Gastroesophageal sphincter (tissue), 4 donors: Measurements from ENCODE around the gene RAX. TPM values are rescaled to one million over a fixed set of nuclear protein-coding genes. Genes with fewer than 3 reads are reported as not detected.

Experiments
- ATAC-seq: fragments of 150-250 bp; one replicate; pipeline ENCODE4 v1.9.1; 2016; ENCODE audit warnings: mild to moderate bottlenecking, moderate library complexity
- H3K27ac ChIP-seq, 4 donors: fragments of 200-600 bp; sonication (generic) in 3 of 4; 1 replicate in 3 of 4; 2 replicates in 1 of 4; pipeline ENCODE4 v1.5.1; 2016 to 2019
- H3K27me3 ChIP-seq: fragments of 200-600 bp; sonication (generic); one replicate; pipeline ENCODE4 v1.5.1; 2019
- H3K36me3 ChIP-seq, 2 donors: fragments of 200-600 bp; sonication (generic); one replicate each; pipeline ENCODE4 v1.5.1; 2019; ENCODE audit warnings: control low read depth in 1 of 2
- H3K4me1 ChIP-seq, 3 donors: fragments of 200-600 bp; sonication (generic); 1 replicate in 2 of 3; 2 replicates in 1 of 3; pipeline ENCODE4 v1.5.1; 2016 to 2019; ENCODE audit warnings: control low read depth in 2 of 3
- H3K4me3 ChIP-seq, 2 donors: fragments of 200-600 bp; sonication (generic); one replicate each; pipeline ENCODE4 v1.5.1; 2019; ENCODE audit warnings: mild to moderate bottlenecking in 1 of 2, moderate library complexity in 1 of 2
- H3K9me3 ChIP-seq, 3 donors: fragments of 200-600 bp; sonication (generic); one replicate each; pipeline ENCODE4 v1.5.1; 2017 to 2019; ENCODE audit warnings: control low read depth in 2 of 3
- CTCF ChIP-seq, 4 experiments: fragments of 200-600 bp in 2 of 4; fragments of 450-650 bp in 2 of 4; sonication (generic) in 1 of 4; IDR thresholded peaks; one replicate each; pipeline ENCODE4 v1.5.1; 2017 to 2019; ENCODE audit warnings: antibody characterized with exemption in 4 of 4, mild to moderate bottlenecking in 2 of 4, moderate library complexity in 2 of 4
- EP300 ChIP-seq: sonication (generic); formaldehyde crosslinking; IDR thresholded peaks from one replicate; pipeline ENCODE4 v1.6.1; 2017; ENCODE audit warnings: antibody characterized with exemption, mild to moderate bottlenecking
- POLR2A ChIP-seq, 2 donors: fragments of 450-650 bp; IDR thresholded peaks; one replicate each; pipeline ENCODE4 v1.6.1; 2017; ENCODE audit warnings: antibody characterized with exemption in 2 of 2, mild to moderate bottlenecking in 2 of 2, moderate library complexity in 1 of 2
- POLR2AphosphoS5 ChIP-seq: sonication (generic); formaldehyde crosslinking; IDR thresholded peaks from one replicate; pipeline ENCODE4 v1.6.1; 2017; ENCODE audit warnings: antibody characterized with exemption
- WGBS, 2 donors: methylation state at CpG; one replicate each; pipeline ENCODE4 v1.1.5; 2018; ENCODE audit warnings: low coverage in 1 of 2; 5-methylcytosine and 5-hydroxymethylcytosine counted together
- total RNA-seq, 4 donors: library from RNA; depleted of rRNA; stranded (reverse); fragments of >200 nt; gene quantifications; one replicate each; pipeline ENCODE4 v1.1.0, GENCODE V29; 2016

Gene RAX
- total RNA-seq, 4 donors from 2014 or later: not detected

- no peak for ATAC-seq
- no peak for TF ChIP-seq POLR2AphosphoS5
- no peak for TF ChIP-seq CTCF (IDR thresholded peaks at IDR 0.05)
- no peak for TF ChIP-seq EP300
- no peaks in the 10 kb centered on the region for H3K36me3 ChIP-seq
- H3K4me1 ChIP-seq: peaks cover 0 to 41% (median 8%) of the 10 kb centered on the region in 3 donors
- no peak overlapping the region for H3K4me3 ChIP-seq
- 0 to 3% methylated on average over 2 to 15 of the region's 41 CpGs for WGBS, 2 donors
- H3K27ac ChIP-seq: no peak overlapping the region
- H3K9me3 ChIP-seq: no peaks in the 10 kb centered on the region
- peaks cover 100% of the 10 kb centered on the region for H3K27me3 ChIP-seq
Measured at GRCh38 chr18:59267503-59268126, 5.6 kb downstream of the RAX start.

DNA sequence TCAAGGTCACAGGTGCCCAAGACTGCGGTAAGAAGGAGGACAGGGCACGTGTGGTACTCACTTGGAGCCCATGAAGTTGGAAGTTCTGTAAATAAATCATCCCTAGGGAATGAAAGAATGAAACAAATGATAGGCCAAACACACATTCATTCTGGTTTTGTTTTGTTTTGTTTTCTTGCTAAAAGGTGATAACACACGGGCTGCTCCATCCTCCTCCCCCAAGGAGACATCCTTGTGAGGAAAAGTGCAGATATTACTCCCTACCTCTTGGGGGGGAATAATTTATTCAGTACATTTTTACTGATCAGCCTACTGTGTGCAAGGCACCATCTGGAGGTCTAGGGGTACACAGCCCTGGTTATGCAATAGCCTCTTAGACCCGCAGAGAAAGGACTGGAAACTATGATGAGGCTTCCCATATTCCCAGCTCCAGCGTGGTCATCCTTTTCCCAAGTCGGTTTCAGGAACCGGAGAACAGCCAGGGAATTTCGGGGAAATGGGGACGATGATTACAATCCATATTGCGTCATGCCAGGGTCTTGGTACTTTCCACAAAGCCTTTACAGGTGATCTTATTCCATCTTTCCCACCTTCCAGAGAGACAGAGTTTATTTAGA lies 6.3 kb downstream of the RAX start:
- ATAC-seq: no peak
- Histone ChIP-seq H3K9me3 (no peaks in the 10 kb centered on the region), H3K27ac (no peak overlapping the region), H3K27me3 (peaks cover 97% of the 10 kb centered on the region), H3K4me1 (peaks cover 0 to 35% (median 6%) of the 10 kb centered on the region in 3 donors), H3K36me3 (no peaks in the 10 kb centered on the region), H3K4me3 (no peak overlapping the region)
- TF ChIP-seq CTCF (IDR thresholded peaks at IDR 0.05): no peak
- TF ChIP-seq EP300: no peak
- no peak for TF ChIP-seq POLR2AphosphoS5
- TF ChIP-seq POLR2A (IDR thresholded peaks at IDR 0.05): no peak
- 8% methylated on average over 7 to 9 of the region's 10 CpGs for WGBS, 2 donors

- TF ChIP-seq EP300 (no peak), POLR2A (IDR thresholded peaks at IDR 0.05) (no peak), POLR2AphosphoS5 (no peak), CTCF (IDR thresholded peaks at IDR 0.05) (no peak)
- Histone ChIP-seq H3K36me3 (no peaks in the 10 kb centered on the region), H3K9me3 (no peaks in the 10 kb centered on the region), H3K27me3 (peaks cover 92% of the 10 kb centered on the region), H3K27ac (no peak overlapping the region), H3K4me1 (peaks cover 0 to 34% (median 6%) of the 10 kb centered on the region in 3 donors), H3K4me3 (no peak overlapping the region)
- no peak for ATAC-seq
- 11 to 30% methylated on average over 1 of the region's 1 CpG for WGBS, 2 donors
Measured at GRCh38 chr18:59266459-59266858, 6.8 kb downstream of the RAX start.

DNA sequence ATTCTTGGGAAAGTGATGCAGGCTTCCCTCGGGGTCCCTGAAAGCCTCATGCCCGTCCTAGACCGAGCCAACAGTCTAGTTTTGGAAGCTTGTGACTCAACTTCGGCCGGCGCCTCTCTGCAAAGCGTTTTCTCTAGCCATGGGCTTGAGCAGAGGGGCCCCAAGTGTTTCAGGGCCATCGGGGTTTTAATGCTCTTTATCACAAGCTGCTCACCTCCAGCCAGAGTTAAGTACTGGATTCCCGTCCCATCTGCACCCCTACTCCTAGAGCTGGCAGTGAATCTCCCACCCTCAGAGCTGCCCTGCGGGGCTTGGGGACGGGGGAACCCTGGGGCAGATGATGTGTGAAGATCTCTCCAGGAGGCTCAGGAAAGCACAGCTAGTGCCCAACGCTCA lies 7.3 kb downstream of the RAX start:
- Histone ChIP-seq H3K4me3 (no peak overlapping the region), H3K4me1 (peaks cover 0 to 34% (median 6%) of the 10 kb centered on the region in 3 donors), H3K27ac (no peak overlapping the region), H3K36me3 (no peaks in the 10 kb centered on the region), H3K9me3 (no peaks in the 10 kb centered on the region), H3K27me3 (peaks cover 87% of the 10 kb centered on the region)
- ATAC-seq: no peak
- no peak for TF ChIP-seq EP300
- TF ChIP-seq POLR2A (IDR thresholded peaks at IDR 0.05): no peak
- TF ChIP-seq CTCF (IDR thresholded peaks at IDR 0.05): no peak
- no peak for TF ChIP-seq POLR2AphosphoS5
- WGBS, 2 donors: 0 to 7% methylated on average over 1 to 10 of the region's 12 CpGs
